ENCODE measurements around the gene UNC5B. TPM values are rescaled to one million over a fixed set of nuclear protein-coding genes. Genes with fewer than 3 reads are reported as not detected.

Gene UNC5B
- total RNA-seq, 1 donor from 2014 or later = not detected

DNA sequence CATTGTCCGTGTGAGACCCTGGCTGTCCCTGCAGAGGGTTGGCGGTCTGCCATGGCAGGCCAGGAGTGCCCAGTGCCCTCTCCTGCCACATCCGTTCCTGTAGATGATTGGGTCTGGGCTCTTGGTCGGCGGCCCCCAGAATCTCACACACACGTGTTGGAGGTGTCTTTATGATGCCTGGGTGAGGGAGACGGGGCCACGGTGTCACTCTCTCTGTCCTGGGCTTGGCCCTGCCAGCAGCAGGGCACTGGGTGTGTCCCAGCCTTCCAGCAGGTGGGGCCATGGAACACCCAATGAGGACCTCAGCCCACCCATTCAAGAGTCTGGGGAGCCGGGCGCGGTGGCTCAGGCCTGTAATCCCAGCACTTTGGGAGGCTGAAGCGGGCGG, 30.2 kb downstream of the UNC5B start:
- POLR2A ChIA-PET = no interaction called here
- CTCF ChIA-PET = no interaction called here
- Mint-ChIP-seq H3K9me3 (no peaks in the 10 kb centered on the region), H3K4me3 (no peak overlapping the region), H3K36me3 (ENCODE audit: low read depth) (no peaks in the 10 kb centered on the region), H3K27me3 (peaks cover 24% of the 10 kb centered on the region), H3K27ac (no peak overlapping the region), H3K4me1 (peaks cover 7% of the 10 kb centered on the region)
- TF ChIP-seq, protein P1, sequence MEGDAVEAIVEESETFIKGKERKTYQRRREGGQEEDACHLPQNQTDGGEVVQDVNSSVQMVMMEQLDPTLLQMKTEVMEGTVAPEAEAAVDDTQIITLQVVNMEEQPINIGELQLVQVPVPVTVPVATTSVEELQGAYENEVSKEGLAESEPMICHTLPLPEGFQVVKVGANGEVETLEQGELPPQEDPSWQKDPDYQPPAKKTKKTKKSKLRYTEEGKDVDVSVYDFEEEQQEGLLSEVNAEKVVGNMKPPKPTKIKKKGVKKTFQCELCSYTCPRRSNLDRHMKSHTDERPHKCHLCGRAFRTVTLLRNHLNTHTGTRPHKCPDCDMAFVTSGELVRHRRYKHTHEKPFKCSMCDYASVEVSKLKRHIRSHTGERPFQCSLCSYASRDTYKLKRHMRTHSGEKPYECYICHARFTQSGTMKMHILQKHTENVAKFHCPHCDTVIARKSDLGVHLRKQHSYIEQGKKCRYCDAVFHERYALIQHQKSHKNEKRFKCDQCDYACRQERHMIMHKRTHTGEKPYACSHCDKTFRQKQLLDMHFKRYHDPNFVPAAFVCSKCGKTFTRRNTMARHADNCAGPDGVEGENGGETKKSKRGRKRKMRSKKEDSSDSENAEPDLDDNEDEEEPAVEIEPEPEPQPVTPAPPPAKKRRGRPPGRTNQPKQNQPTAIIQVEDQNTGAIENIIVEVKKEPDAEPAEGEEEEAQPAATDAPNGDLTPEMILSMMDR (IDR thresholded peaks at IDR 0.05) = no peak
- intact Hi-C loops (cut with micrococcal nuclease) = no loop called here
- no peak for DNase-seq
- ATAC-seq (ENCODE audit: low read depth) = no peak

GRCh38 chr10:71243756-71244395, 31.5 kb downstream of the UNC5B start:
- H3K27ac Mint-ChIP-seq = no peak overlapping the region
- intact Hi-C loops (cut with micrococcal nuclease) = no loop called here
- H3K9me3 Mint-ChIP-seq = no peaks in the 10 kb centered on the region
- ATAC-seq (ENCODE audit: low read depth) (no peak), DNase-seq (no peak)
- H3K4me3 Mint-ChIP-seq = no peak overlapping the region
- H3K27me3 Mint-ChIP-seq = peaks cover 24% of the 10 kb centered on the region
- H3K36me3 Mint-ChIP-seq (ENCODE audit: low read depth) = no peaks in the 10 kb centered on the region
- H3K4me1 Mint-ChIP-seq = peaks cover 7% of the 10 kb centered on the region
- CTCF ChIA-PET = no interaction called here
- POLR2A ChIA-PET = no interaction called here
- TF ChIP-seq, protein P1 (IDR thresholded peaks at IDR 0.05) = no peak

- Mint-ChIP-seq H3K9me3 (no peaks in the 10 kb centered on the region), H3K4me1 (peaks cover 7% of the 10 kb centered on the region), H3K27me3 (peaks cover 24% of the 10 kb centered on the region), H3K36me3 (ENCODE audit: low read depth) (no peaks in the 10 kb centered on the region), H3K4me3 (no peak overlapping the region), H3K27ac (no peak overlapping the region)
- no peak for ATAC-seq (ENCODE audit: low read depth)
- no peak for DNase-seq
- intact Hi-C loops (cut with micrococcal nuclease) = no loop called here
- CTCF ChIA-PET = no interaction called here
- POLR2A ChIA-PET = interaction anchor here (0.6 kb wide), 1 partner anchor 786 kb away, joined by 3 read pairs; no protein-coding TSS in a partner anchor
- TF ChIP-seq, protein P1 (IDR thresholded peaks at IDR 0.05) = no peak
These were observed 32.4 kb downstream of the UNC5B start for GRCh38 chr10:71244431-71245419.

DNA sequence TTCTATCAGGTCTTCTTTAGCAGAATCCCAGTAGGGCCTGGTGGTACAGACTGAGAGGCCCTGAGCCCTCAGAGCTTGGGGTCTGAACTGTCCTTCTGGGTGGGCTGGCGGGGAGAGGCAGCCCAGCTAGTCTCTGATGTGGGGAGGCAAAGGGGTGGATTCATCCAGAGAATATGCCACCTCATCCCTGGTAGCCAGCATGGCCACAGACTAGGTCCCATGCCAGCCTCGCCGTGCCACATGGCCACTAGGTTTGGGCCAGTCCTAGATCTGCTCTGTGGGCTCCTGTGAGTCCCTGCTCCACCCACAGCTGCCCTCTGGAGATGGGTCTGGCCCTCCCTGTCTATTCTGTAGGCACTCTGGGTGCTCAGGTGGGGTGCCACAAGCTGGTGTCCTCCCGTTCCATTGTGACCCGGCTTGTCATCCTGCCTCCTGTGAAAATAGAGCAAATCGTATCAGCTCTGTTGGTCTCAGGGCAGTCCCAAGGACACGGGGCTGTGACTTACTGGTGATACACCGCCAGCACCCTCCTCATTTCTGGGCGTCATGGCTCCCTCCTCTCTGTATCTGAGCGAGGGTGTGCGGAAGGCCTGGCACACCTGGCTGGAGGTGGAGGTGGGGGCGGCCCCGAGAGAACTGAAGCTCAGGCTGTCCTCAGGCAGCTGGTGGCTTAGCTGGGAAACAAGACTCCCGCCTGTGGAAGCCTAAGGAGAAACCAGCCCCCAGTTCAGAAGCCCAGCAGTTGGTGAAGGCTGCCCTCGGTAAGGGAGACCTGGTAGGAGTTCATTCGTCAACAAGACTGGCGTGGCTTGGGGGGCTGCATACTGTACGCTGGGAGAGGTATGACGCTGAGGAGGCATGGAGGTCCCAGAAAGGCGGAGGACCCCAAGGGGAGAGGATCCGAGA, 33.3 kb downstream of the UNC5B start:
- no peak overlapping the region for H3K4me3 Mint-ChIP-seq
- H3K27me3 Mint-ChIP-seq = peaks cover 19% of the 10 kb centered on the region
- H3K4me1 Mint-ChIP-seq = peaks cover 4% of the 10 kb centered on the region
- no peak overlapping the region for H3K27ac Mint-ChIP-seq
- H3K9me3 Mint-ChIP-seq = no peaks in the 10 kb centered on the region
- DNase-seq = no peak
- POLR2A ChIA-PET = interaction anchor here (0.6 kb wide), 1 partner anchor 787 kb away, joined by 3 read pairs; no protein-coding TSS in a partner anchor
- TF ChIP-seq, protein P1 (IDR thresholded peaks at IDR 0.05) = no peak
- CTCF ChIA-PET = no interaction called here
- no peak for ATAC-seq (ENCODE audit: low read depth)
- intact Hi-C loops (cut with micrococcal nuclease) = no loop called here
- H3K36me3 Mint-ChIP-seq (ENCODE audit: low read depth) = no peaks in the 10 kb centered on the region

Data from activated B cell treated with CpG ODN at 0.5 μM for 24 hours (primary cell).